Fibroblast of lung (primary cell): ENCODE results near the gene MMS22L.

Experiments used
- EZH2 ChIP-seq: IDR thresholded peaks from 2 replicates; pipeline ENCODE4 v1.5.1; 2012; ENCODE audit warnings: low read length, control low read depth, mild to moderate bottlenecking; ENCODE audit errors: missing control alignments
- TF ChIP-seq, protein P1 (sequence below), 2 donors: IDR thresholded peaks in 1 of 2; conservative IDR thresholded peaks in 1 of 2; 1 replicate in 1 of 2; 2 replicates in 1 of 2; pipeline ENCODE4 v1.5.1; 2011 to 2012; ENCODE audit warnings: low read length in 2 of 2, control low read depth in 1 of 2, inconsistent platforms in 1 of 2, low read depth in 1 of 2, mild to moderate bottlenecking in 1 of 2

DNA sequence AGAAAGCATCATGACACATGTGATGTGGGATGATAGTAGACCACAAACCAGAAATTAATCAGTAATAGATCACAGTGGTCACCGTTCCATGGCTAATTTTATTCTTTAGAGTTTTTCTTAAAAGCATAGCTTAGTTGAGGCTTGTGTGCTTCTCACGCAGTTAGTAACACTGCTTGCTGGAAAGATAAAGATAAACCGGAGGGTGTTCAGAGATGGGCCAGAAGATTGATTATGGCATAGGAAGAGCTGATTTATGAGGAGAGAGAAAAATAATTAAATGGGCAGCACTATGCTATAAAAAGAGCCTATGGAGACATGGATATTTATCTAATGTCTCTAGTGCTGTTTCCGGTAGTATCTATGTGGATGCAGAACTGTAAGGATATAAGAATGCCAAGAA lies 173.6 kb downstream of the MMS22L start:
- TF ChIP-seq, protein P1, sequence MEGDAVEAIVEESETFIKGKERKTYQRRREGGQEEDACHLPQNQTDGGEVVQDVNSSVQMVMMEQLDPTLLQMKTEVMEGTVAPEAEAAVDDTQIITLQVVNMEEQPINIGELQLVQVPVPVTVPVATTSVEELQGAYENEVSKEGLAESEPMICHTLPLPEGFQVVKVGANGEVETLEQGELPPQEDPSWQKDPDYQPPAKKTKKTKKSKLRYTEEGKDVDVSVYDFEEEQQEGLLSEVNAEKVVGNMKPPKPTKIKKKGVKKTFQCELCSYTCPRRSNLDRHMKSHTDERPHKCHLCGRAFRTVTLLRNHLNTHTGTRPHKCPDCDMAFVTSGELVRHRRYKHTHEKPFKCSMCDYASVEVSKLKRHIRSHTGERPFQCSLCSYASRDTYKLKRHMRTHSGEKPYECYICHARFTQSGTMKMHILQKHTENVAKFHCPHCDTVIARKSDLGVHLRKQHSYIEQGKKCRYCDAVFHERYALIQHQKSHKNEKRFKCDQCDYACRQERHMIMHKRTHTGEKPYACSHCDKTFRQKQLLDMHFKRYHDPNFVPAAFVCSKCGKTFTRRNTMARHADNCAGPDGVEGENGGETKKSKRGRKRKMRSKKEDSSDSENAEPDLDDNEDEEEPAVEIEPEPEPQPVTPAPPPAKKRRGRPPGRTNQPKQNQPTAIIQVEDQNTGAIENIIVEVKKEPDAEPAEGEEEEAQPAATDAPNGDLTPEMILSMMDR (conservative IDR thresholded peaks at IDR 0.05 in 1 of 2, IDR thresholded peaks at IDR 0.05 in 1 of 2; ENCODE audit: low read depth in 1 of 2, low read length in 2 of 2): no peak
- TF ChIP-seq EZH2: no peak
